ENCODE results near the gene HOMER2. TPM values are rescaled to one million over a fixed set of nuclear protein-coding genes. Genes with fewer than 3 reads are reported as not detected.

Gene HOMER2
- total and polyA plus RNA-seq, 8 donors: 2.9 to 144 (median 70.7) TPM

DNA sequence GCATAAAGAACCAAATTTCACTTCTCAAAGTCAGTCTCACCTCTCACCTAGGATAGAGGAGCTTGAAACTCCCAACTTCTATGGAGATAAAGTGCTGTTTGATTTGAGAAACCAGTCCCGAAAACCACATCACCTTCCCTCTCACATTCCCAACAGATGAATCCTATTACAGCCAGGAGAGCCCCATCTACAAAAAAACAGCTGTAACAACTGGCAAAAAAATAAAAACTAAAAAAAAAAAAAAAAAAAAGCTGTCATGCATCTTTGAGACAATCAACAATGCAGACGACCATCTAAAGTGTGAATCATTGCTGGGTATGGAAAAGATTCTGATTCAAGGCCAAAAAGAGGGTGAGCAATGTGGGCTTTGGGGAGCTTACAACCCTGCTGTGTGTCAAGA, 23.8 kb downstream of the HOMER2 start:
- Histone ChIP-seq H3K27ac (peak overlapping the region in 4 of 5 donors; percentile 42 to 68 (median 48)), H3K36me3 (no peaks in the 10 kb centered on the region), H3K27me3 (no peaks in the 10 kb centered on the region), H3K9me3 (no peaks in the 10 kb centered on the region), H3K4me3 (no peak overlapping the region), H3K4me1 (peaks cover 0 to 5% (median 4%) of the 10 kb centered on the region in 4 donors)
- DNase-seq: peak in 1 of 2 donors; percentile 0
- intact Hi-C loops (cut with DNase I; ENCODE audit: low total_unique reads): no loop called here
- 66 to 73% (median 66%) methylated on average over 2 of the region's 2 CpGs for WGBS, 5 donors
- TF ChIP-seq POLR2A (IDR thresholded peaks at IDR 0.05): no peak
- TF ChIP-seq POLR2AphosphoS5 (IDR thresholded peaks at IDR 0.05): no peak

DNA sequence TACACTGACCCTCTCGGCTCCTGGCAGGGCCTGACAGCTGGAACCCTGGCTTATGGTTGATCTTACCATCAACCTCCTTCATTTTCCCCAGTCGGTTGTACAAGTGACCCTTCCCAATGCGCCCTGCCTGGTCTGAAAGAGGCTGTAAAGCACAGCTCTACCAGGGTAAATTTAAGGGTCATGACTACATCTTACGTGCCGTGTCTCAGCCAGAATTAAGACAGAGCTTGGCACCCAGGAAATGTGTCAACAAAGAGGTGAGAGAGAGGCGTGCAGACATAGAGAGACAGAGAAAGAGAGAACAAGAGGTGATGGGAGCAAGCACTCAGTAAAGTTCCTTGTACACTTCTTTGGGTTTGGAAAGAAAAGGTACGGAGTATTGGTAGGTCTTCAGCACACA, 28.8 kb downstream of the HOMER2 start:
- Histone ChIP-seq H3K4me3 (no peak overlapping the region), H3K27ac (peak overlapping the region in 3 of 5 donors; percentile 14 to 41 (median 34)), H3K27me3 (no peaks in the 10 kb centered on the region), H3K4me1 (peaks cover 30 to 48% (median 34%) of the 10 kb centered on the region in 4 donors), H3K36me3 (no peaks in the 10 kb centered on the region), H3K9me3 (no peaks in the 10 kb centered on the region)
- 52 to 74% (median 61%) methylated on average over 7 of the region's 7 CpGs for WGBS, 5 donors
- TF ChIP-seq EP300 (IDR thresholded peaks at IDR 0.05) (no peak), POLR2AphosphoS5 (IDR thresholded peaks at IDR 0.05) (peak in 1 of 3 donors; percentile 8)
- TF ChIP-seq, protein P1, sequence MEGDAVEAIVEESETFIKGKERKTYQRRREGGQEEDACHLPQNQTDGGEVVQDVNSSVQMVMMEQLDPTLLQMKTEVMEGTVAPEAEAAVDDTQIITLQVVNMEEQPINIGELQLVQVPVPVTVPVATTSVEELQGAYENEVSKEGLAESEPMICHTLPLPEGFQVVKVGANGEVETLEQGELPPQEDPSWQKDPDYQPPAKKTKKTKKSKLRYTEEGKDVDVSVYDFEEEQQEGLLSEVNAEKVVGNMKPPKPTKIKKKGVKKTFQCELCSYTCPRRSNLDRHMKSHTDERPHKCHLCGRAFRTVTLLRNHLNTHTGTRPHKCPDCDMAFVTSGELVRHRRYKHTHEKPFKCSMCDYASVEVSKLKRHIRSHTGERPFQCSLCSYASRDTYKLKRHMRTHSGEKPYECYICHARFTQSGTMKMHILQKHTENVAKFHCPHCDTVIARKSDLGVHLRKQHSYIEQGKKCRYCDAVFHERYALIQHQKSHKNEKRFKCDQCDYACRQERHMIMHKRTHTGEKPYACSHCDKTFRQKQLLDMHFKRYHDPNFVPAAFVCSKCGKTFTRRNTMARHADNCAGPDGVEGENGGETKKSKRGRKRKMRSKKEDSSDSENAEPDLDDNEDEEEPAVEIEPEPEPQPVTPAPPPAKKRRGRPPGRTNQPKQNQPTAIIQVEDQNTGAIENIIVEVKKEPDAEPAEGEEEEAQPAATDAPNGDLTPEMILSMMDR (IDR thresholded peaks at IDR 0.05): no peak
- DNase-seq: peak in 1 of 2 donors; percentile 26
- intact Hi-C loops (cut with DNase I; ENCODE audit: low total_unique reads): no loop called here

DNA sequence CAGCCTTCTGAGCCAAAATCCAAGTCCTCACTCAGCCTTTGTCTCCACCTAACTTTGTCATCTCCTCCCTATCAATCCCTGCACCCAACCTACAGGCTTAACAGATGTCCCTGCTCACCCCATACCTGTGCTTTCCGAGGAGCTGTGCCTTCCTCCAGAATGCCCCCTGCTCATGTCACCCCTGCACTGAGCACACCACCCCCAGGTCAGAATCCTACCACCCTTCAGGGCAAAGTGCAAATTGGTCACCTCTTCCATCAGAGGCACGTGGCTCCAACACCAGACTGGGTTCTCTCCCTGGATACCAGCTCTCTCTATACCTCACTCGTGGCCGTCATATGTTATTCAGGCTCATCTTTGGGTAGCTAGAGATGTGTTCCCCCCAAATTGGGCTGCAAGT, 29.8 kb downstream of the HOMER2 start:
- 76 to 84% (median 79%) methylated on average over 4 of the region's 4 CpGs for WGBS, 5 donors
- Histone ChIP-seq H3K4me3 (no peak overlapping the region), H3K36me3 (no peaks in the 10 kb centered on the region), H3K27ac (peak overlapping the region in 3 of 5 donors; percentile 16 to 91 (median 81)), H3K9me3 (no peaks in the 10 kb centered on the region), H3K27me3 (no peaks in the 10 kb centered on the region), H3K4me1 (peaks cover 39 to 54% (median 44%) of the 10 kb centered on the region in 4 donors)
- intact Hi-C loops (cut with DNase I; ENCODE audit: low total_unique reads): no loop called here
- TF ChIP-seq, protein P1 (IDR thresholded peaks at IDR 0.05): no peak
- no peak for TF ChIP-seq EP300 (IDR thresholded peaks at IDR 0.05)
- TF ChIP-seq POLR2A (IDR thresholded peaks at IDR 0.05): no peak
- TF ChIP-seq POLR2AphosphoS5 (IDR thresholded peaks at IDR 0.05): no peak
- DNase-seq: peak in 1 of 2 donors; percentile 20

DNA sequence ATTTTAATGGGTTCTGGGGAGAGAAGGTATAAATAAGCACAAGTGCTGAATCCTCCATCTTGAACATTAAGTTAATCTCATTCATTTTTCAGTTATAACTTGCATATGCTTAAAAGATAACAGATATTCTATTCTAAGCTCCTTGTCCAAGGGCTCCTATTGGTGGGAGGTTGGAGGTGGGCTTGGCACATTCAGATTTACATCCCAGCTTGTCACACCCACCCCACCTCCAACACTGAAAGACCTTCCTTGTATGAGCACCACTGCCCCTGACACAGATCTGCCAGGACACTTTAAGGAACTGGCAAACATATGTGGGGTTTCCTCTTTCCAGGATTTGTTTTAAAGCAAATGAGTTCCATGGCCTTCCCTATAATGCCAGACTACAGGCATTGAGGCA, 30.6 kb downstream of the HOMER2 start:
- TF ChIP-seq POLR2A (IDR thresholded peaks at IDR 0.05) (no peak), EP300 (IDR thresholded peaks at IDR 0.05) (no peak), POLR2AphosphoS5 (IDR thresholded peaks at IDR 0.05) (no peak)
- TF ChIP-seq, protein P1 (IDR thresholded peaks at IDR 0.05): no peak
- Histone ChIP-seq H3K36me3 (no peaks in the 10 kb centered on the region), H3K4me1 (peaks cover 44 to 62% (median 49%) of the 10 kb centered on the region in 4 donors), H3K27me3 (no peaks in the 10 kb centered on the region), H3K27ac (peak overlapping the region in 3 of 5 donors; percentile 52 to 91 (median 81)), H3K4me3 (no peak overlapping the region), H3K9me3 (no peaks in the 10 kb centered on the region)
- intact Hi-C loops (cut with DNase I; ENCODE audit: low total_unique reads): no loop called here
- peak in 1 of 2 donors; percentile 11 for DNase-seq

DNA sequence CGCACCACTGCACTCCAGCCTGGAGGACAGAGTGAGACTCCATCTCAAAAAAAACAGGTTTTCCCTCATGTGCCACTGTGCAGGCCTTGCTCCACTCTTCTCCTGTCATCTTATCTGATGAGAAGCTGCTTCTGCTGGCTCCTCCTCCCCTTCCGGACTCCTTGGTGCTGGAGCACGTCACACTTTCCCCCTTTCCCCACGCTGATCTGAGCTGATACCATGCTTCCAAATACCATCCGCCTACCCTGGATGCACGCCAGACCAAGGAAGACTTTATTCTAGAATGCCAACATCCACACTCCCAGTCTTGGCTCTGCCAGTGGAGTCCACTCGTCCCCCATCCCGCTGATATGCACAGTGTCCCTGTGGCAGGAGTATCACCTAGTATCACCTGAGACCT, 31.3 kb downstream of the HOMER2 start:
- DNase-seq: peak in 1 of 2 donors; percentile 59
- 49 to 71% (median 63%) methylated on average over 8 of the region's 8 CpGs for WGBS, 5 donors
- H3K4me1 ChIP-seq: peaks cover 50 to 69% (median 55%) of the 10 kb centered on the region in 4 donors
- no peaks in the 10 kb centered on the region for H3K36me3 ChIP-seq
- H3K27me3 ChIP-seq: no peaks in the 10 kb centered on the region
- H3K4me3 ChIP-seq: no peak overlapping the region
- TF ChIP-seq EP300 (IDR thresholded peaks at IDR 0.05): no peak
- no peak for TF ChIP-seq POLR2A (IDR thresholded peaks at IDR 0.05)
- TF ChIP-seq, protein P1 (IDR thresholded peaks at IDR 0.05): no peak
- TF ChIP-seq POLR2AphosphoS5 (IDR thresholded peaks at IDR 0.05): no peak
- intact Hi-C loops (cut with DNase I; ENCODE audit: low total_unique reads): no loop called here
- no peaks in the 10 kb centered on the region for H3K9me3 ChIP-seq
- peak overlapping the region; percentile 2 to 91 (median 81) for H3K27ac ChIP-seq

All from stomach (tissue), 9 donors.